Fibroblast of lung (primary cell): ENCODE measurements around the gene MIPOL1.

ENCODE experiments used
- EZH2 ChIP-seq: IDR thresholded peaks from 2 replicates; pipeline ENCODE4 v1.5.1; 2012; ENCODE audit warnings: low read length, control low read depth, mild to moderate bottlenecking; ENCODE audit errors: missing control alignments
- TF ChIP-seq, protein P1 (sequence below), 2 donors: IDR thresholded peaks in 1 of 2; conservative IDR thresholded peaks in 1 of 2; 1 replicate in 1 of 2; 2 replicates in 1 of 2; pipeline ENCODE4 v1.5.1; 2011 to 2012; ENCODE audit warnings: low read length in 2 of 2, control low read depth in 1 of 2, inconsistent platforms in 1 of 2, low read depth in 1 of 2, mild to moderate bottlenecking in 1 of 2

- TF ChIP-seq, protein P1, sequence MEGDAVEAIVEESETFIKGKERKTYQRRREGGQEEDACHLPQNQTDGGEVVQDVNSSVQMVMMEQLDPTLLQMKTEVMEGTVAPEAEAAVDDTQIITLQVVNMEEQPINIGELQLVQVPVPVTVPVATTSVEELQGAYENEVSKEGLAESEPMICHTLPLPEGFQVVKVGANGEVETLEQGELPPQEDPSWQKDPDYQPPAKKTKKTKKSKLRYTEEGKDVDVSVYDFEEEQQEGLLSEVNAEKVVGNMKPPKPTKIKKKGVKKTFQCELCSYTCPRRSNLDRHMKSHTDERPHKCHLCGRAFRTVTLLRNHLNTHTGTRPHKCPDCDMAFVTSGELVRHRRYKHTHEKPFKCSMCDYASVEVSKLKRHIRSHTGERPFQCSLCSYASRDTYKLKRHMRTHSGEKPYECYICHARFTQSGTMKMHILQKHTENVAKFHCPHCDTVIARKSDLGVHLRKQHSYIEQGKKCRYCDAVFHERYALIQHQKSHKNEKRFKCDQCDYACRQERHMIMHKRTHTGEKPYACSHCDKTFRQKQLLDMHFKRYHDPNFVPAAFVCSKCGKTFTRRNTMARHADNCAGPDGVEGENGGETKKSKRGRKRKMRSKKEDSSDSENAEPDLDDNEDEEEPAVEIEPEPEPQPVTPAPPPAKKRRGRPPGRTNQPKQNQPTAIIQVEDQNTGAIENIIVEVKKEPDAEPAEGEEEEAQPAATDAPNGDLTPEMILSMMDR (conservative IDR thresholded peaks at IDR 0.05 in 1 of 2, IDR thresholded peaks at IDR 0.05 in 1 of 2; ENCODE audit: low read depth in 1 of 2, low read length in 2 of 2): peak; percentile 56 to 78
- TF ChIP-seq EZH2: no peak
Observed at GRCh38 chr14:37230551-37231194, 32.9 kb downstream of the MIPOL1 start.
